Hepatocyte (in vitro differentiated cells): ENCODE results near the gene MLYCD. TPM values are rescaled to one million over a fixed set of nuclear protein-coding genes. Genes with fewer than 3 reads are reported as not detected.

Source experiments
- DNase-seq: peaks from one replicate; pipeline ENCODE4 v3.0.0-alpha.2; 2016; ENCODE audit warnings: low spot score
- H2AFZ ChIP-seq: fragments of 200-600 bp; sonication (generic); 2 replicates; pipeline ENCODE4 v1.6.0; 2016; ENCODE audit warnings: antibody characterized with exemption, mild to moderate bottlenecking
- H3K27ac ChIP-seq: fragments of 200-600 bp; sonication (generic); 2 replicates; pipeline ENCODE4 v1.5.1; 2016; ENCODE audit warnings: mild to moderate bottlenecking
- H3K27me3 ChIP-seq: fragments of 200-600 bp; sonication (generic); 2 replicates; pipeline ENCODE4 v1.6.1; 2016
- H3K36me3 ChIP-seq: fragments of 200-600 bp; sonication (generic); replicated peaks from 2 replicates; pipeline ENCODE4 v1.5.1; 2016; ENCODE audit warnings: low read depth; ENCODE audit not compliant: insufficient read depth
- H3K4me1 ChIP-seq: fragments of 200-600 bp; sonication (generic); 2 replicates; pipeline ENCODE4 v1.5.1; 2016; ENCODE audit warnings: mild to moderate bottlenecking, moderate library complexity; ENCODE audit not compliant: insufficient read depth
- H3K4me2 ChIP-seq: fragments of 200-600 bp; sonication (generic); 2 replicates; pipeline ENCODE4 v1.6.0; 2016
- H3K4me3 ChIP-seq: fragments of 200-600 bp; sonication (generic); 2 replicates; pipeline ENCODE4 v1.5.1; 2016; ENCODE audit warnings: mild to moderate bottlenecking
- H3K79me2 ChIP-seq: fragments of 200-600 bp; sonication (generic); 2 replicates; pipeline ENCODE4 v1.6.0; 2017; ENCODE audit warnings: mild to moderate bottlenecking
- H3K9me2 ChIP-seq: fragments of 200-600 bp; sonication (generic); replicated peaks from 2 replicates; pipeline ENCODE4 v1.6.0; 2017; ENCODE audit warnings: mild to moderate bottlenecking; ENCODE audit not compliant: insufficient read depth
- H3K9me3 ChIP-seq: fragments of 200-600 bp; sonication (generic); 2 replicates; pipeline ENCODE4 v1.5.1; 2016; ENCODE audit warnings: low read depth, mild to moderate bottlenecking
- H4K20me1 ChIP-seq: fragments of 200-600 bp; sonication (generic); 2 replicates; pipeline ENCODE4 v1.6.0; 2016; ENCODE audit warnings: mild to moderate bottlenecking; ENCODE audit not compliant: insufficient read depth, poor library complexity, severe bottlenecking
- EZH2 ChIP-seq: fragments of 200-600 bp; sonication (generic); IDR thresholded peaks from 2 replicates; pipeline ENCODE4 v1.6.1; 2016; ENCODE audit warnings: antibody characterized with exemption, mild to moderate bottlenecking, borderline replicate concordance
- EZH2phosphoT487 ChIP-seq: fragments of 200-600 bp; sonication (generic); IDR thresholded peaks from one replicate; pipeline ENCODE4 v1.6.1; 2018; ENCODE audit warnings: antibody characterized with exemption, mild to moderate bottlenecking, low read depth, moderate library complexity; ENCODE audit not compliant: unreplicated experiment, severe bottlenecking
- WGBS: methylation state at CpG from one replicate; pipeline ENCODE4 v1.1.6; 2016; ENCODE audit warnings: low lambda C conversion rate; ENCODE audit errors: missing lambda C conversion rate; 5-methylcytosine and 5-hydroxymethylcytosine counted together
- polyA plus RNA-seq: library from polyadenylated mRNA; unstranded; fragments of >200 nt; fragmentation: Nextera tagmentation; extraction: Ambion mirVana; gene quantifications from 2 replicates; pipeline ENCODE4 v1.2.1, GENCODE V29; 2016
- total RNA-seq: library from RNA; depleted of rRNA; stranded (reverse); fragments of >200 nt; gene quantifications from 2 replicates; pipeline ENCODE4 v1.2.3, GENCODE V29; 2014
- TF ChIP-seq, protein P1 (sequence below): fragments of 200-600 bp; sonication (generic); IDR thresholded peaks from 2 replicates; pipeline ENCODE4 v1.5.1; 2016; ENCODE audit warnings: antibody characterized with exemption, mild to moderate bottlenecking; ENCODE audit not compliant: poor library complexity

MLYCD gene
- total and polyA plus RNA-seq, 2 experiments from 2014 or later = 6.3 to 10.1 TPM

DNA sequence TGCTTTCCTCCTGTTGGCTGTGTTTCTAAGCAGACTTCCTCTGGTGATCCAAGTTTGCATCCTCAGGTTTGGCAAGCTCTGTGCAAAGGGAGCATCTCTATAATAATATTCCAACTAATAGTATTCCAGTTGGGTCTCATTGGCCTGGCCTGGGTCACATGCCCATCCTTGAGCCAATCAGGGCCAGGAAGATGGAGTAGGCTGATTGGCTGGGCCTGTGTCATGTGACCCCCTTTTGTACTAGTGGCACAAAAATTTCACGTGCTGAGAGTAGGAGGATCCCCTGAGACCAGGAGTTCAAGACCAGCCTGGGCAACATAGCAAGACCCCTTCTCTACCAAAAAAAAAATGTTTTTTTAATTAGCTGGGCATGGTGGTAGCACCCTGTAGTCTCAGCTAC is 35.2 kb upstream of the MLYCD start:
- H3K9me3 ChIP-seq = no peaks in the 10 kb centered on the region
- H2AFZ ChIP-seq = no peak overlapping the region
- no peak overlapping the region for H3K27ac ChIP-seq
- TF ChIP-seq EZH2 = no peak
- TF ChIP-seq, protein P1, sequence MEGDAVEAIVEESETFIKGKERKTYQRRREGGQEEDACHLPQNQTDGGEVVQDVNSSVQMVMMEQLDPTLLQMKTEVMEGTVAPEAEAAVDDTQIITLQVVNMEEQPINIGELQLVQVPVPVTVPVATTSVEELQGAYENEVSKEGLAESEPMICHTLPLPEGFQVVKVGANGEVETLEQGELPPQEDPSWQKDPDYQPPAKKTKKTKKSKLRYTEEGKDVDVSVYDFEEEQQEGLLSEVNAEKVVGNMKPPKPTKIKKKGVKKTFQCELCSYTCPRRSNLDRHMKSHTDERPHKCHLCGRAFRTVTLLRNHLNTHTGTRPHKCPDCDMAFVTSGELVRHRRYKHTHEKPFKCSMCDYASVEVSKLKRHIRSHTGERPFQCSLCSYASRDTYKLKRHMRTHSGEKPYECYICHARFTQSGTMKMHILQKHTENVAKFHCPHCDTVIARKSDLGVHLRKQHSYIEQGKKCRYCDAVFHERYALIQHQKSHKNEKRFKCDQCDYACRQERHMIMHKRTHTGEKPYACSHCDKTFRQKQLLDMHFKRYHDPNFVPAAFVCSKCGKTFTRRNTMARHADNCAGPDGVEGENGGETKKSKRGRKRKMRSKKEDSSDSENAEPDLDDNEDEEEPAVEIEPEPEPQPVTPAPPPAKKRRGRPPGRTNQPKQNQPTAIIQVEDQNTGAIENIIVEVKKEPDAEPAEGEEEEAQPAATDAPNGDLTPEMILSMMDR = no peak
- no peak for TF ChIP-seq EZH2phosphoT487
- no peaks in the 10 kb centered on the region for H3K27me3 ChIP-seq
- H3K4me3 ChIP-seq = no peak overlapping the region
- 75% methylated on average over 1 of the region's 1 CpG for WGBS
- no peak for DNase-seq
- H3K36me3 ChIP-seq = no peaks in the 10 kb centered on the region
- H4K20me1 ChIP-seq = no peaks in the 10 kb centered on the region
- no peaks in the 10 kb centered on the region for H3K79me2 ChIP-seq
- no peaks in the 10 kb centered on the region for H3K4me1 ChIP-seq
- no peak overlapping the region for H3K4me2 ChIP-seq
- no peaks in the 10 kb centered on the region for H3K9me2 ChIP-seq

DNA sequence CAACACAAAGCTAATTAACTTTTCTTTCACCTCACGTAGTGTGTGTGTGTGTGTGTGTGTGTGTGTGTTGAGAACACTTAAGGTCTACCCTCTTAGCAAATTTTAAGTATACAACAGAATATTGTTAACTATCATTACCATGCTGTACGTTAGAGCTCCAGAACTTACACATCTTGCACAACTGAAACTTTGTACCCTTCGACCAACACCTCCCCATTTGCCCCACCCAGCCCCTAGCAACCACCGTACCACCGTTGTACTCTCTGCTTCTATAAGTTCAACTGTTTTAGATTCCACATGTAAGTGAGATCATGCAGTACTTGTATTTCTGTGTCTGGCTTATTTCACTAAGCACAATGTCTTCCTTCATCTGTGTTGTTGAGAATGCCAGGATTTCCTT is 28.1 kb upstream of the MLYCD start:
- Histone ChIP-seq H3K4me3 (no peak overlapping the region), H2AFZ (no peak overlapping the region), H3K27me3 (peaks cover 9% of the 10 kb centered on the region), H3K9me3 (no peaks in the 10 kb centered on the region), H4K20me1 (no peaks in the 10 kb centered on the region), H3K4me2 (no peak overlapping the region), H3K4me1 (no peaks in the 10 kb centered on the region), H3K79me2 (no peaks in the 10 kb centered on the region), H3K36me3 (no peaks in the 10 kb centered on the region), H3K9me2 (no peaks in the 10 kb centered on the region), H3K27ac (no peak overlapping the region)
- 76% methylated on average over 5 of the region's 5 CpGs for WGBS
- TF ChIP-seq EZH2phosphoT487 (no peak), EZH2 (no peak)
- TF ChIP-seq, protein P1 = no peak
- no peak for DNase-seq

DNA sequence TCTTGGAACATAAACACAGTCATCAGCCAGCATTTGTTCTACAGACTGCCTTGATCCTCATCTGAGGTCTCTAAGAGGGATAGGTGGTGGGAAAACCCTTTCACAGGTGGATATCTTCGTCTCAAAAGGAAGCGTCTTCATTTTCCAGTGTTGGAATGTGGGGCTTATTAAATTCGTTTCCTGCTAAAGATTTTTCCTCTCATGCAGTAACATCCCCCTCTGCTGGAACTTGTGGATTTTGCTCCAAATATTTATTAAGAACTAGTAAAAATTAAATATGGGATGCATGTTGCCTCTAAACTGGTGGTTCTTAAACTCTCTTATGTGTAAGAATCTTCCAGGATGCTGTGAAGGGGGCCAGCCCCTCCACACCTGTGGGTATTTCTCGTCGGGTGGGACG is 20.1 kb upstream of the MLYCD start:
- no peak overlapping the region for H3K4me2 ChIP-seq
- H2AFZ ChIP-seq = no peak overlapping the region
- no peak overlapping the region for H3K27ac ChIP-seq
- H3K36me3 ChIP-seq = no peaks in the 10 kb centered on the region
- H4K20me1 ChIP-seq = no peaks in the 10 kb centered on the region
- H3K9me3 ChIP-seq = no peaks in the 10 kb centered on the region
- H3K27me3 ChIP-seq = peaks cover 11% of the 10 kb centered on the region
- WGBS = 44% methylated on average over 6 of the region's 6 CpGs
- H3K9me2 ChIP-seq = no peaks in the 10 kb centered on the region
- peak; percentile 61 for DNase-seq
- TF ChIP-seq EZH2 = no peak
- no peak for TF ChIP-seq EZH2phosphoT487
- TF ChIP-seq, protein P1 = peak; percentile 73
- H3K4me1 ChIP-seq = no peaks in the 10 kb centered on the region
- H3K79me2 ChIP-seq = no peaks in the 10 kb centered on the region
- H3K4me3 ChIP-seq = no peak overlapping the region
